K562 (cell line): ENCODE results near the gene ABT1. TPM values are rescaled to one million over a fixed set of nuclear protein-coding genes. Genes with fewer than 3 reads are reported as not detected.

Source experiments
- CHCHD3 ChIP-seq: fragments of 250-450 bp; sonication (Bioruptor Pico); IDR thresholded peaks from 2 replicates; pipeline ENCODE4 v2.1.2; 2022; ENCODE audit warnings: mild to moderate bottlenecking
- CREB1 ChIP-seq, 2 experiments: sonication (generic) in 1 of 2; formaldehyde crosslinking in 1 of 2; IDR thresholded peaks; 2 replicates each; pipeline versions ENCODE4 v1.6.1 to v1.8.0; 2012 to 2022; ENCODE audit warnings: inconsistent platforms in 1 of 2, mild to moderate bottlenecking in 1 of 2, missing genetic modification reagents in 1 of 2, moderate library complexity in 1 of 2
- EGR1 ChIP-seq: fragments of 450-650 bp; conservative IDR thresholded peaks from 2 replicates; pipeline ENCODE4 v1.6.1; 2017; ENCODE audit warnings: mild to moderate bottlenecking
- ELK1 ChIP-seq: sonication (generic); formaldehyde crosslinking; IDR thresholded peaks from 2 replicates; pipeline ENCODE4 v1.8.1; 2022; ENCODE audit warnings: missing genetic modification reagents
- ETS1 ChIP-seq: conservative IDR thresholded peaks from 2 replicates; pipeline ENCODE4 v1.6.1; 2011; ENCODE audit warnings: low read depth, mild to moderate bottlenecking, low read length; ENCODE audit not compliant: control insufficient read depth
- MAFK ChIP-seq: IDR thresholded peaks from 2 replicates; pipeline ENCODE4 v1.6.1; 2011; ENCODE audit warnings: low read length, improper control_type of control experiment
- MBD2 ChIP-seq: sonication (generic); IDR thresholded peaks from 2 replicates; pipeline ENCODE4 v1.6.1; 2016; ENCODE audit warnings: low read depth, borderline replicate concordance
- MITF ChIP-seq: IDR thresholded peaks from 2 replicates; pipeline ENCODE4 v1.6.1; 2014; ENCODE audit warnings: antibody characterized with exemption
- POLR2G ChIP-seq: fragments of 200-400 bp; formaldehyde crosslinking; IDR thresholded peaks from 2 replicates; pipeline ENCODE4 v1.6.1; 2017; ENCODE audit warnings: low read depth, mild to moderate bottlenecking, antibody characterized with exemption, low read length, moderate library complexity
- RUNX1 ChIP-seq: sonication (generic); IDR thresholded peaks from 2 replicates; pipeline ENCODE4 v1.6.1; 2016; ENCODE audit warnings: antibody characterized with exemption, low read depth
- SAFB ChIP-seq: fragments of 200-400 bp; formaldehyde crosslinking; IDR thresholded peaks from 2 replicates; pipeline ENCODE4 v1.6.1; 2017; ENCODE audit warnings: low read depth, low read length, borderline replicate concordance
- SIRT6 ChIP-seq: IDR thresholded peaks from one replicate; pipeline ENCODE4 v1.6.1; 2012; ENCODE audit warnings: low read depth, mild to moderate bottlenecking, control low read depth, inconsistent platforms, low read length, moderate library complexity
- SOX6 ChIP-seq: fragments of 450-650 bp; IDR thresholded peaks from 2 replicates; pipeline ENCODE4 v1.6.1; 2014; ENCODE audit warnings: mild to moderate bottlenecking
- SREBF2 ChIP-seq: sonication (generic); formaldehyde crosslinking; IDR thresholded peaks from 2 replicates; pipeline ENCODE4 v1.4.0; 2020; ENCODE audit warnings: mild to moderate bottlenecking, missing genetic modification reagents
- USF1 ChIP-seq: sonication (generic); formaldehyde crosslinking; IDR thresholded peaks from 2 replicates; pipeline ENCODE4 v1.9.0; 2022; ENCODE audit warnings: mild to moderate bottlenecking, missing genetic modification reagents
- ZBTB1 ChIP-seq: sonication (generic); formaldehyde crosslinking; IDR thresholded peaks from 2 replicates; pipeline ENCODE4 v1.8.1; 2023; ENCODE audit warnings: missing genetic modification reagents, low read depth, mild to moderate bottlenecking, borderline replicate concordance
- ZNF121 ChIP-seq: sonication (generic); formaldehyde crosslinking; conservative IDR thresholded peaks from 2 replicates; pipeline ENCODE4 v1.8.0; 2022; ENCODE audit warnings: missing genetic modification reagents
- ZNF830 ChIP-seq: fragments of 250-450 bp; sonication (Bioruptor Pico); IDR thresholded peaks from 2 replicates; pipeline ENCODE4 v1.5.0; 2021; ENCODE audit warnings: mild to moderate bottlenecking
- polyA plus RNA-seq, 8 experiments: library from polyadenylated mRNA; depleted of rRNA in 4 of 8; stranded (reverse) in 5 of 8; unstranded in 3 of 8; fragments of >200 nt; fragmentation: Nextera tagmentation in 2 of 8; fragmentation: Illumina TruSeq in 1 of 8; extraction: Ambion mirVana in 2 of 8; extraction: Trizol in 1 of 8; gene quantifications; 2 replicates each; pipeline versions ENCODE4 v1.2.1 to v1.2.3, GENCODE V29; 2011 to 2014; ENCODE audit warnings: inconsistent platforms in 1 of 8, missing spikeins in 1 of 8
- total RNA-seq, 7 experiments: library from RNA; depleted of rRNA in 6 of 7; stranded (reverse); fragments of >200 nt in 6 of 7; fragmentation: Illumina TruSeq in 2 of 7; extraction: Trizol in 2 of 7; gene quantifications; 2 replicates each; pipeline versions ENCODE4 v1.2.1 to v1.2.3, GENCODE V29; 2011 to 2021; ENCODE audit warnings: low replicate concordance in 1 of 7
- TF ChIP-seq, protein P1 (sequence below), 2 experiments: fragments of 450-650 bp in 1 of 2; sonication (generic) in 1 of 2; formaldehyde crosslinking; conservative IDR thresholded peaks; 2 replicates each; pipeline versions ENCODE4 v1.4.0 to v1.8.1; 2020 to 2022; ENCODE audit warnings: mild to moderate bottlenecking in 1 of 2, missing genetic modification reagents in 1 of 2
- TF ChIP-seq, protein P2 (sequence below): fragments of 450-650 bp; formaldehyde crosslinking; IDR thresholded peaks from 2 replicates; pipeline ENCODE4 v1.4.0; 2020; ENCODE audit warnings: mild to moderate bottlenecking, mixed read lengths

The ABT1 gene
- total and polyA plus RNA-seq, 9 of the 15 experiments (the other 6 are each of a cell fraction or from before 2014, with no cell fraction given) = 8.8 to 52.7 (median 40.7) TPM

DNA sequence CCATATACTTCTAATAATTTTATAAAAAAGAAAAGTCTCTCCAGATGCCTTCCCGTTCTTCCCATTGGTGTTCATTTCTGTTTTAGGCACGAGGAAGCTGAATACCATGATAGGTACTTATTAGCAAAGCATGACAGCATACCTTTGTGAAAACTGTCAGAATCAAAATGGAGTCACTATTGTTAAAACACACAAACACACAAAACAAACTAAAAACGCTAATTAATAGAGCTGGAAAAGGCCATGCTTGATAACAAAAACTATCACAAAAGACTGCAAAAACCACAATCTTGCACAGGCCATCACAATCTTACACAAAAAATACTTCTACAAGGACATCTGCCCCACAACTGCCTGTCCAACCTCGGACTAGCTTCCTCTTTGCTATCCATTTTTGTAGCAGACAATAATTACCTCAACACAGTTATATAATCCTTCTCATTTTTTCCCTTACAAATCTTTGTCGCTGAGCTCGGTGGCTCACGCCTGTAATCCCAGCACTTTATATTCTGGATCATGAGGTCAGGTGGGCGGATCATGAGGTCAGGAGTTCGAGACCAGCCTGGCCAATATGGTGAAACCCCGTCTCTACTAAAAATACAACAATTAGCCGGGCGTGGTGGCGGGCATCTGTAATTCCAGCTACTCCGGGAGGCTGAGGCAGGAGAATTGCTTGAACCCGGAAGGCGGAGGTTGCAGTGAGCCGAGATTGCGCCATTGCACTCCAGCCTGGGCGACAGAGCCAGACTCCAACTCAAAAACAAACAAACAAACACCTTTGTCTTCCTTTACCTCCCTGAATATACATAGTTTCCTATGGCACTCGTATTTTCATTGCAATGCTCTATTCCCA lies 3.2 kb upstream of the ABT1 start (continued):
- TF ChIP-seq CREB1 (IDR thresholded peaks at IDR 0.05) (no peak), CREB1 (CRISPR knock-in tag; IDR thresholded peaks at IDR 0.05) (no peak), ZNF830 (no peak), SAFB (no peak), ZNF121 (CRISPR knock-in tag) (no peak), ZBTB1 (no peak), MITF (no peak), EGR1 (no peak), MBD2 (no peak), ELK1 (CRISPR knock-in tag) (no peak), ETS1 (no peak), POLR2G (no peak), USF1 (CRISPR knock-in tag) (no peak), SIRT6 (no peak), CHCHD3 (0 out of 2 replicates have a peak, but pooled peaks have one; percentile 44), RUNX1 (no peak), MAFK (no peak), SOX6 (no peak), SREBF2 (no peak)
- TF ChIP-seq, protein P1, sequence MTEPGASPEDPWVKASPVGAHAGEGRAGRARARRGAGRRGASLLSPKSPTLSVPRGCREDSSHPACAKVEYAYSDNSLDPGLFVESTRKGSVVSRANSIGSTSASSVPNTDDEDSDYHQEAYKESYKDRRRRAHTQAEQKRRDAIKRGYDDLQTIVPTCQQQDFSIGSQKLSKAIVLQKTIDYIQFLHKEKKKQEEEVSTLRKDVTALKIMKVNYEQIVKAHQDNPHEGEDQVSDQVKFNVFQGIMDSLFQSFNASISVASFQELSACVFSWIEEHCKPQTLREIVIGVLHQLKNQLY (CRISPR knock-in tag; conservative IDR thresholded peaks at IDR 0.05) = no peak
- TF ChIP-seq, protein P2, sequence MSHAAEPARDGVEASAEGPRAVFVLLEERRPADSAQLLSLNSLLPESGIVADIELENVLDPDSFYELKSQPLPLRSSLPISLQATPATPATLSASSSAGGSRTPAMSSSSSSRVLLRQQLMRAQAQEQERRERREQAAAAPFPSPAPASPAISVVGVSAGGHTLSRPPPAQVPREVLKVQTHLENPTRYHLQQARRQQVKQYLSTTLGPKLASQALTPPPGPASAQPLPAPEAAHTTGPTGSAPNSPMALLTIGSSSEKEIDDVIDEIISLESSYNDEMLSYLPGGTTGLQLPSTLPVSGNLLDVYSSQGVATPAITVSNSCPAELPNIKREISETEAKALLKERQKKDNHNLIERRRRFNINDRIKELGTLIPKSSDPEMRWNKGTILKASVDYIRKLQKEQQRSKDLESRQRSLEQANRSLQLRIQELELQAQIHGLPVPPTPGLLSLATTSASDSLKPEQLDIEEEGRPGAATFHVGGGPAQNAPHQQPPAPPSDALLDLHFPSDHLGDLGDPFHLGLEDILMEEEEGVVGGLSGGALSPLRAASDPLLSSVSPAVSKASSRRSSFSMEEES (CRISPR knock-in tag) = no peak
